Activated CD4-positive, alpha-beta T cell treated with anti-CD3 and anti-CD28 coated beads, Interleukin-2, Interleukin-4, amounts not matched to agents 100 ng/mL and 50 ng/mL, durations not matched to agents 16 hours and 8 hours (primary cell): ENCODE measurements around the gene NRN1.

Experiments used
- DNase-seq: peaks from one replicate; pipeline ENCODE4 v3.0.0-alpha.2; 2020; ENCODE audit warnings: low spot score

The NRN1 gene

GRCh38 chr6:6002005-6002847 is 4.5 kb downstream of the NRN1 start:
- no peak for DNase-seq

- no peak for DNase-seq
These were observed 5.3 kb downstream of the NRN1 start for GRCh38 chr6:6001443-6001842.

- DNase-seq = no peak
These were observed 6.8 kb downstream of the NRN1 start for GRCh38 chr6:5999688-6000608.

GRCh38 chr6:5998711-5999687 is 7.7 kb downstream of the NRN1 start:
- DNase-seq = no peak

- DNase-seq = no peak
These were observed 8.5 kb downstream of the NRN1 start for GRCh38 chr6:5998236-5998635.

GRCh38 chr6:5997420-5997987 is 9.2 kb downstream of the NRN1 start:
- no peak for DNase-seq

GRCh38 chr6:5996714-5997419 is 9.9 kb downstream of the NRN1 start:
- DNase-seq = no peak

- DNase-seq = no peak
These were observed 10.6 kb downstream of the NRN1 start for GRCh38 chr6:5995949-5996713.

- DNase-seq = no peak
These were observed 11.1 kb downstream of the NRN1 start for GRCh38 chr6:5995658-5995948.

- no peak for DNase-seq
These were observed 11.6 kb downstream of the NRN1 start for GRCh38 chr6:5994999-5995657.

- no peak for DNase-seq
These were observed 12.3 kb downstream of the NRN1 start for GRCh38 chr6:5994234-5994998.

GRCh38 chr6:5992551-5993225 is 14.0 kb downstream of the NRN1 start:
- DNase-seq = no peak

GRCh38 chr6:5990786-5991185 is 15.9 kb downstream of the NRN1 start:
- DNase-seq = no peak

GRCh38 chr6:5989141-5989723 is 17.5 kb downstream of the NRN1 start:
- DNase-seq = no peak

- no peak for DNase-seq
These were observed 19.9 kb downstream of the NRN1 start for GRCh38 chr6:5986861-5987260.

GRCh38 chr6:5984150-5985089 is 22.3 kb downstream of the NRN1 start:
- no peak for DNase-seq
